Omental fat pad (tissue), 4 donors: ENCODE measurements around the gene VWA8. TPM values are rescaled to one million over a fixed set of nuclear protein-coding genes. Genes with fewer than 3 reads are reported as not detected.

ENCODE experiments used
- ATAC-seq: fragments of 150-250 bp; one replicate; pipeline ENCODE4 v1.9.1; 2016; ENCODE audit warnings: mild to moderate bottlenecking, moderate library complexity; ENCODE audit not compliant: low FRiP score
- DNase-seq: peaks from one replicate; pipeline ENCODE4 v3.0.0-alpha.2; 2019; ENCODE audit warnings: low spot score
- CTCF ChIP-seq, 3 donors: fragments of 450-650 bp; IDR thresholded peaks; one replicate each; pipeline ENCODE4 v1.5.1; 2016 to 2017; ENCODE audit warnings: antibody characterized with exemption in 3 of 3, mild to moderate bottlenecking in 3 of 3, moderate library complexity in 2 of 3
- total RNA-seq, 4 donors: library from RNA; depleted of rRNA; stranded (reverse); fragments of >200 nt; gene quantifications; one replicate each; pipeline ENCODE4 v1.1.0, GENCODE V29; 2016

Gene VWA8
- total RNA-seq, 4 donors from 2014 or later: 12.4 to 24.7 (median 18.3) TPM

GRCh38 chr13:41693434-41693833, 267.5 kb downstream of the VWA8 start:
- no peak for TF ChIP-seq CTCF (IDR thresholded peaks at IDR 0.05)
- ATAC-seq (no peak), DNase-seq (no peak)

DNA sequence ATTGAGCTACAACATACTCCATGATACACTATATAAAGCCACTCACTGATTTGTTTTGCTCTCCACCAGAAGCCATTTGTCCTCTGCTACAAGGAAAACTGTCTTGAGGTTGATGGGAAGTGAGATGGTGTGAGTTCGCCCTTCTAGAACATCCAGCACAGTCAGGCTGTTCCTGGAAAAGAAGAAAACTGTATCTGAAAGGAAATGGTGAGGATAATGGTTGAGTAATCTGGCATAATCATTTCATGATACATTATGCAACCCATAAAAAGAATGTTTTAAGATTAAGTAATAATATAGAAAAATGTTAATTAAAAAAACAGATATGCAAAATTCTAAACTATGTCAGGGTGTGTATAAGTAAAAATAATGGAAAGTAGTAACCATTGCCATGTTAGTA, 269.6 kb downstream of the VWA8 start:
- TF ChIP-seq CTCF (IDR thresholded peaks at IDR 0.05): no peak
- ATAC-seq (no peak), DNase-seq (no peak)

- ATAC-seq (no peak), DNase-seq (no peak)
- TF ChIP-seq CTCF (IDR thresholded peaks at IDR 0.05): no peak
These were observed 278.1 kb downstream of the VWA8 start for GRCh38 chr13:41682766-41683165.

DNA sequence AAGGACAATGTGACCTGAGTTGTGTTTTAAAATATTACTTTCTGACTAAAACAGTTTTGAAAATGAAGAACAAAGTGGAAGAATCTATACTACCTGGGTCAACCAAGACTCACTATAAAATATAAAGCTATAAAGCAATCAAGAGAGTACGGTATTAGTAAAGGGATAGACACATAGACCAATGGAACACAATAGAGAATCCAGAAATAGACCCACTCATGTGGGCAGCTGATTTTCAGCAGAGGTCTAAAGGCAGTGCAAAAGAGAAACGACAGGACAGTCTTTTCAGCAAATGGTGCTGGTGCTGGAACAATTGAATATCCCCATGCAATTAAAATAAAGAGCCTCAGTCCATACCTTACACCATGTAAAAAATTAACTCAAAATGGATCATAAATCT, 278.9 kb downstream of the VWA8 start:
- no peak for TF ChIP-seq CTCF (IDR thresholded peaks at IDR 0.05)
- ATAC-seq (no peak), DNase-seq (no peak)

GRCh38 chr13:41681587-41681986, 279.3 kb downstream of the VWA8 start:
- DNase-seq: no peak
- no peak for ATAC-seq
- no peak for TF ChIP-seq CTCF (IDR thresholded peaks at IDR 0.05)

DNA sequence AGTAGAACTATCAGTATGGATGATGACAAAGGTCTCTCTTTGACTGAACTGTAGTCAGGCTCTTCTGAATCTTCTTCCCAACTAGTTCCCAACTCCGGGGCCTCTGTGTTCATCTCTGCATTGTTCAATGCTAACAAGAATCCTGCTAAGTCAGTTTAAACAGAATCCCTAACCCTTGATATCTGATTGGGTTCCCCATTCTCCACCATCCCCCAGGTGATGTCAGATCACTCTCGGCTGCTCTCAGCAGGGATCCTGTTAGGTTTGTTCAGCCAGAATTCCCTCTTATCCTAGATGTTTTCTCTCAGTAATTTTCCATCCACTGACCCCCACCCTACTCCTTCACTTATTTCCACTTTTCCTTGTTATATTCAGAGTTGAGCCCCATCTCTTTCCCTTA, 280.0 kb downstream of the VWA8 start:
- no peak for TF ChIP-seq CTCF (IDR thresholded peaks at IDR 0.05)
- ATAC-seq: no peak
- no peak for DNase-seq

- no peak for ATAC-seq
- no peak for TF ChIP-seq CTCF (IDR thresholded peaks at IDR 0.05)
- DNase-seq: no peak
These were observed 282.1 kb downstream of the VWA8 start for GRCh38 chr13:41678848-41679247.
